ENCODE measurements around the gene SLC35G3. TPM values are rescaled to one million over a fixed set of nuclear protein-coding genes. Genes with fewer than 3 reads are reported as not detected.

Gene SLC35G3
- total RNA-seq, 1 experiment from 2014 or later: not detected

GRCh38 chr17:35188111-35188510 lies 6.1 kb downstream of the SLC35G3 start:
- no TSS peak for BruUV-seq (replicated peaks)
- intact Hi-C loops (cut with micrococcal nuclease; ENCODE audit: unreplicated experiment): no loop called here
- ChIA-PET POLR2A (ENCODE audit: low non-redundant PET) (no interaction called here), CTCF (no interaction called here)
- no peak overlapping the region for H3K4me3 ChIP-seq (ENCODE audit: low read depth, low read length, poor library complexity, severe bottlenecking)
- no peak for DNase-seq (ENCODE audit: low spot score)
- TF ChIP-seq EZH2 (IDR thresholded peaks at IDR 0.05; ENCODE audit: borderline replicate concordance, low read depth, low read length, poor library complexity, severe bottlenecking): no peak
- TF ChIP-seq CTCF (conservative IDR thresholded peaks at IDR 0.05; ENCODE audit: low read depth, low read length): no peak
- no peaks in the 10 kb centered on the region for H3K36me3 ChIP-seq (ENCODE audit: insufficient read depth, low read length, poor library complexity, severe bottlenecking)
- H3K27ac ChIP-seq (ENCODE audit: low read depth, low read length, poor library complexity, severe bottlenecking): no peak overlapping the region
- no peaks in the 10 kb centered on the region for H3K27me3 ChIP-seq (replicated peaks; ENCODE audit: insufficient read depth, low read depth, low read length, poor library complexity)
- no peaks in the 10 kb centered on the region for H3K4me1 ChIP-seq (ENCODE audit: insufficient read depth, low read length, poor library complexity, severe bottlenecking)
- H3K9me3 ChIP-seq (ENCODE audit: low read depth, low read length, poor library complexity, severe bottlenecking): no peaks in the 10 kb centered on the region

DNA sequence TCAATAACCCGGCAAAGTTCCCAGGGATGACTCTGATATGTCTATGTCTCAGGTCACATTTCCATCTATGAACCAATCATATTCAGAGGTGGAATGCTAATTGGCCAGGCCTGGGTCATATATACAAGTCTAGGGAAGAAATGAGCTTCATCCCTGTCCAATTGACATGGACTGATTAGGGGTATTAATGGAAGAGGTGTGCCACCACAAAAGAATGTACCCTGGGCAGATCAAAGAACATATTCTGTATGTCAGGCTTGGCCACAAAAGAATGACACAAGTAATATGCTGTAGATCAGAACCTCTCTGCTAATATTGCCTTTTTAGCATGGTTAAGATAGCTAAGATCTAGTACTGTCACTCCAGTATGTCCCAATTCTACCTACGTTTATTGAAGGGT lies 6.7 kb downstream of the SLC35G3 start:
- no TSS peak for BruUV-seq (replicated peaks)

DNA sequence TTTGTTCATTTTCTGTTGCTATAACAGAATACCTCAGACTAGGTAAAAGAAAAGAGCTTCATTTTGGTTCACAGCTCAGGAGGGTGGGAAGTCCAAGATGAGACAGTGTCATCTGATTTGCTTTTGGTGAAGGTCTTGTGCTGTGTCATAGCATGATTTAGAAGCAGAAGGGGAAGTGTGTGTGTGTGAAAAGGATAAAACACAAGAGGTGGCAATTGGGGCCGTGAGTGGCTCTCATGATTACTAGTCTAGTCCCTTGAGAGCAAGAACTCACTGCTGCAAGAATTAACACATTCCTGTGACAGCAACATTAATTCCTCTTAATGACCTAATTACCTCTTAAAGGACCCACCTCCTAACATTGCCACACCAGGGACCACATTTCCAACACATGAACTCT lies 8.3 kb downstream of the SLC35G3 start:
- intact Hi-C loops (cut with micrococcal nuclease; ENCODE audit: unreplicated experiment): no loop called here
- no peaks in the 10 kb centered on the region for H3K9me3 ChIP-seq (ENCODE audit: low read depth, low read length, poor library complexity, severe bottlenecking)
- H3K36me3 ChIP-seq (ENCODE audit: insufficient read depth, low read length, poor library complexity, severe bottlenecking): no peaks in the 10 kb centered on the region
- no peak for TF ChIP-seq CTCF (conservative IDR thresholded peaks at IDR 0.05; ENCODE audit: low read depth, low read length)
- TF ChIP-seq EZH2 (IDR thresholded peaks at IDR 0.05; ENCODE audit: borderline replicate concordance, low read depth, low read length, poor library complexity, severe bottlenecking): no peak
- H3K4me3 ChIP-seq (ENCODE audit: low read depth, low read length, poor library complexity, severe bottlenecking): no peak overlapping the region
- no peak overlapping the region for H3K27ac ChIP-seq (ENCODE audit: low read depth, low read length, poor library complexity, severe bottlenecking)
- BruUV-seq (replicated peaks): no TSS peak
- H3K27me3 ChIP-seq (replicated peaks; ENCODE audit: insufficient read depth, low read depth, low read length, poor library complexity): no peaks in the 10 kb centered on the region
- ChIA-PET POLR2A (ENCODE audit: low non-redundant PET) (no interaction called here), CTCF (no interaction called here)
- no peaks in the 10 kb centered on the region for H3K4me1 ChIP-seq (ENCODE audit: insufficient read depth, low read length, poor library complexity, severe bottlenecking)
- DNase-seq (ENCODE audit: low spot score): no peak

More for the DNA sequence above, 6.7 kb downstream of the SLC35G3 start:
- DNase-seq (ENCODE audit: low spot score): no peak
- no peaks in the 10 kb centered on the region for H3K4me1 ChIP-seq (ENCODE audit: insufficient read depth, low read length, poor library complexity, severe bottlenecking)
- H3K36me3 ChIP-seq (ENCODE audit: insufficient read depth, low read length, poor library complexity, severe bottlenecking): no peaks in the 10 kb centered on the region
- intact Hi-C loops (cut with micrococcal nuclease; ENCODE audit: unreplicated experiment): no loop called here
- H3K27ac ChIP-seq (ENCODE audit: low read depth, low read length, poor library complexity, severe bottlenecking): no peak overlapping the region
- POLR2A ChIA-PET (ENCODE audit: low non-redundant PET): no interaction called here
- TF ChIP-seq EZH2 (IDR thresholded peaks at IDR 0.05; ENCODE audit: borderline replicate concordance, low read depth, low read length, poor library complexity, severe bottlenecking) (no peak), CTCF (conservative IDR thresholded peaks at IDR 0.05; ENCODE audit: low read depth, low read length) (no peak)
- CTCF ChIA-PET: no interaction called here
- no peaks in the 10 kb centered on the region for H3K9me3 ChIP-seq (ENCODE audit: low read depth, low read length, poor library complexity, severe bottlenecking)
- H3K4me3 ChIP-seq (ENCODE audit: low read depth, low read length, poor library complexity, severe bottlenecking): no peak overlapping the region
- H3K27me3 ChIP-seq (replicated peaks; ENCODE audit: insufficient read depth, low read depth, low read length, poor library complexity): no peaks in the 10 kb centered on the region
